Kidney (tissue), 14 donors: ENCODE measurements around the gene C1orf21. TPM values are rescaled to one million over a fixed set of nuclear protein-coding genes. Genes with fewer than 3 reads are reported as not detected.

Source experiments
- DNase-seq, 5 donors: peaks; one replicate each; pipeline ENCODE4 v3.0.0-alpha.2; 2013 to 2020
- FAIRE-seq: peaks from 2 replicates; lab custom pipeline; 2012; peaks lifted over from hg19 to GRCh38; lab: Jason Lieb, UNC
- H3K27ac ChIP-seq, 2 donors: one replicate each; pipeline ENCODE4 v1.7.0; 2013; ENCODE audit warnings: low read depth in 2 of 2, low read length in 2 of 2, inconsistent platforms in 1 of 2
- H3K27me3 ChIP-seq: one replicate; pipeline ENCODE4 v1.7.1; 2013; ENCODE audit warnings: low read length, inconsistent platforms; ENCODE audit not compliant: control insufficient read depth, insufficient read depth
- H3K36me3 ChIP-seq, 3 donors: one replicate each; pipeline versions ENCODE4 v1.7.0 to v1.7.1; 2013; ENCODE audit warnings: low read length in 3 of 3, control low read depth in 1 of 3, inconsistent platforms in 1 of 3; ENCODE audit not compliant: insufficient read depth in 3 of 3, control insufficient read depth in 2 of 3
- H3K4me1 ChIP-seq, 3 donors: one replicate each; pipeline versions ENCODE4 v1.7.0 to v1.7.1; 2013; ENCODE audit warnings: low read length in 3 of 3, inconsistent platforms in 1 of 3, low read depth in 1 of 3; ENCODE audit not compliant: control insufficient read depth in 2 of 3, insufficient read depth in 2 of 3
- H3K4me3 ChIP-seq, 3 donors: one replicate each; pipeline versions ENCODE4 v1.7.0 to v1.8.1; 2013; ENCODE audit warnings: low read length in 3 of 3, control low read depth in 1 of 3, inconsistent platforms in 1 of 3
- H3K9ac ChIP-seq, 3 donors: one replicate each; pipeline versions ENCODE4 v1.7.0 to v1.7.1; 2013; ENCODE audit warnings: low read length in 3 of 3, control low read depth in 1 of 3, inconsistent platforms in 1 of 3
- H3K9me3 ChIP-seq, 3 donors: one replicate each; pipeline versions ENCODE4 v1.7.0 to v1.7.1; 2013; ENCODE audit warnings: low read length in 3 of 3, control low read depth in 1 of 3, inconsistent platforms in 1 of 3; ENCODE audit not compliant: control insufficient read depth in 2 of 3, insufficient read depth in 1 of 3
- intact Hi-C: fragments of 100-400 bp; cut with DNase I; formaldehyde crosslinking; loops from one replicate; pipeline ENCODE4 v1.11.1; 2022
- polyA plus RNA-seq: library from polyadenylated mRNA; stranded (reverse); fragments of 350-450 nt; fragmentation: Illumina TruSeq; extraction: RNeasy Lipid Tissue Mini Kit (QIAGEN cat#74804); gene quantifications from one replicate; pipeline ENCODE4 v1.2.3, GENCODE V29; 2014; ENCODE audit warnings: low read depth, low replicate concordance; ENCODE audit not compliant: insufficient read depth
- total RNA-seq: library from RNA; stranded (reverse); fragmentation: NEBNext Ultra II Directional; extraction: Animal tissue kit (Norgen Biotek cat#: 25700); gene quantifications from one replicate; pipeline ENCODE4 v1.2.1, GENCODE V29; 2021
- TF ChIP-seq, protein P1 (sequence below): IDR thresholded peaks from 3 replicates; pipeline ENCODE4 v1.5.1; 2012; ENCODE audit warnings: mild to moderate bottlenecking, moderate library complexity, borderline replicate concordance; ENCODE audit not compliant: insufficient read depth; ENCODE audit errors: extremely low read depth
- donor health status: control.
- donor health status: control.
- donor health status: control.
- donor health status: control.
- donor health status: control.
- donor health status: DM: yes; HTN: yes; CAD: no.
- donor health status: Normal renal cell carcinoma (clear cell type).

Gene C1orf21
- total and polyA plus RNA-seq, 2 donors from 2014 or later: 18.3 to 18.6 TPM

DNA sequence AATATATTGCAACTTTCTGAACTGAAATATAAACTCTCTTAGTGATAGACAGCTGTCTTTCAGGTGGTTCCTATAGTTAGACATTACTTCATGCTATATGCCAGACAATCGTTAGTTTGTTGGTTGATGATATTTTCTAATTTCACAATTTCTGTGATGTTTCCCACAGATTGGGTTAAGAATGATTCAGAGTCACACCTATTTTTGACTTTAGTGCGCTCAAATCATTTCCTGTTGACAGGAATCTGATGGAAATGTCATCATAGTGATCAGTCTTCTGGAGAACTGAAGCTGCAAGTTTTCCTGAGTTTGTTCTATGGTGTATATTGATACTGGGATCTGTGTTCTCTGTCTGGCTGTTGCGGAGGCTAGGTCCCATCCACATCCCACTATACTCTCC, 119.7 kb downstream of the C1orf21 start:
- no peak for FAIRE-seq
- H3K9ac ChIP-seq: no peak overlapping the region
- no peak for DNase-seq
- H3K4me1 ChIP-seq: peaks cover 0 to 7% (median 0%) of the 10 kb centered on the region in 3 donors
- no peak overlapping the region for H3K4me3 ChIP-seq
- no peaks in the 10 kb centered on the region for H3K9me3 ChIP-seq
- intact Hi-C loops: no loop called here
- no peaks in the 10 kb centered on the region for H3K36me3 ChIP-seq
- TF ChIP-seq, protein P1, sequence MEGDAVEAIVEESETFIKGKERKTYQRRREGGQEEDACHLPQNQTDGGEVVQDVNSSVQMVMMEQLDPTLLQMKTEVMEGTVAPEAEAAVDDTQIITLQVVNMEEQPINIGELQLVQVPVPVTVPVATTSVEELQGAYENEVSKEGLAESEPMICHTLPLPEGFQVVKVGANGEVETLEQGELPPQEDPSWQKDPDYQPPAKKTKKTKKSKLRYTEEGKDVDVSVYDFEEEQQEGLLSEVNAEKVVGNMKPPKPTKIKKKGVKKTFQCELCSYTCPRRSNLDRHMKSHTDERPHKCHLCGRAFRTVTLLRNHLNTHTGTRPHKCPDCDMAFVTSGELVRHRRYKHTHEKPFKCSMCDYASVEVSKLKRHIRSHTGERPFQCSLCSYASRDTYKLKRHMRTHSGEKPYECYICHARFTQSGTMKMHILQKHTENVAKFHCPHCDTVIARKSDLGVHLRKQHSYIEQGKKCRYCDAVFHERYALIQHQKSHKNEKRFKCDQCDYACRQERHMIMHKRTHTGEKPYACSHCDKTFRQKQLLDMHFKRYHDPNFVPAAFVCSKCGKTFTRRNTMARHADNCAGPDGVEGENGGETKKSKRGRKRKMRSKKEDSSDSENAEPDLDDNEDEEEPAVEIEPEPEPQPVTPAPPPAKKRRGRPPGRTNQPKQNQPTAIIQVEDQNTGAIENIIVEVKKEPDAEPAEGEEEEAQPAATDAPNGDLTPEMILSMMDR: no peak
- H3K27me3 ChIP-seq: no peaks in the 10 kb centered on the region
- H3K27ac ChIP-seq: no peak overlapping the region

DNA sequence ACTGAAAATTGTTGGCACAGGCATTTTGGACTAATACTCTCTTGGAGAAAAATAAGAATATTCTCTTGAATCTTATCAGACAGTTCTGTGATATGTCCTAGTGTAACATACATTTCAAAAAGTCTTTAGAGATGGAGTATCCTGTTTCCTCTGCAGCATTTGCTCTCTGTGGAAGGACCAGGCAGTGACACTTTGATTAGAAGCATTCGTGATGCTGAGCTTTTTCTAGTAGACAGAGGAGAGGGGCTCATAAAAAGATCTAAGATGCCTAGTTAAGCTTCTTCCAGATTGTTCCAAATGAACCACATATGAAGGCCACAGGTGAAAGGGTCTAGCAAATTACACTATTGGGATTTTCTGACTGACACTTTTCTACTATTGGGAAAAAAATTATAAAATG, 120.3 kb downstream of the C1orf21 start:
- intact Hi-C loops: no loop called here
- Histone ChIP-seq H3K27ac (no peak overlapping the region), H3K9me3 (no peaks in the 10 kb centered on the region), H3K4me1 (peaks cover 0 to 7% (median 0%) of the 10 kb centered on the region in 3 donors), H3K36me3 (no peaks in the 10 kb centered on the region), H3K27me3 (no peaks in the 10 kb centered on the region), H3K9ac (no peak overlapping the region), H3K4me3 (no peak overlapping the region)
- DNase-seq: no peak
- no peak for FAIRE-seq
- TF ChIP-seq, protein P1: no peak

DNA sequence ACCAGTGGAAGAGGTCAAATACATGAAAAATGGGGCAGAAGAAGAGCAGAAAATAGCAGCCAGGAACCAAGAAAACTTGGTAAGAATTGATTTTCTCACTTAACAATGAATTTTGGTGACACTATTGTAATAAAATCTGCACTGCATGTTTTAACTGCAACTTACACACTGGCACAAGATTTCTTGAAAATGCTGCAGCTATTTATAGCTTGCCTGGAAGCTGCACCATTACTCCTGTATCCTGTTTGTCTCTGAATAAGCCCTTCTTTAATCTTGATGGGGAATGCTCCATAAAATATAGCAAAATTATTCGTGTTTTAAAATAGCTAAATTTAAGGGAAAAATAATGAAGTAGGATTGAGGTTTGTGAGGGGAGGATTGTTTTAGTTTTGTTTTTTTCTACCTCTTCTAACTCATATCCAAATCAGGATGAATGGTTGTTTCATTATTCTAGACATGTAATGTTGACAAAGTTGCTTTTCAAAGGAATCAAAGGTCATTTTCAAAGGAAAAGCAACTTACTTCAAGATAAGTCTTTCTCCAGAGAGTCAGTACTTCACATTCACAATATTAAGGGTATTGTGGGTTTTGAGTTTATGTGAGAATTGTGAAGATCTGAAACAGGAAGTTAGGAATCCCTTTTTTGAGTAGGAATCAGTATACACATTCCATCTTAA, 120.9 kb downstream of the C1orf21 start:
- Histone ChIP-seq H3K4me3 (no peak overlapping the region), H3K9me3 (no peaks in the 10 kb centered on the region), H3K9ac (no peak overlapping the region), H3K36me3 (no peaks in the 10 kb centered on the region), H3K27me3 (no peaks in the 10 kb centered on the region), H3K27ac (no peak overlapping the region), H3K4me1 (peaks cover 0 to 7% (median 0%) of the 10 kb centered on the region in 3 donors)
- FAIRE-seq (no peak), DNase-seq (no peak)
- intact Hi-C loops: no loop called here
- TF ChIP-seq, protein P1: no peak
